ENCODE results near the gene GABRG3. TPM values are rescaled to one million over a fixed set of nuclear protein-coding genes. Genes with fewer than 3 reads are reported as not detected.

Gene GABRG3
- total and polyA plus RNA-seq, 2 experiments from 2014 or later = 0.10 to 1.4 TPM

- Mint-ChIP-seq H3K27ac (no peak overlapping the region), H3K4me1 (peaks cover 7% of the 10 kb centered on the region), H3K4me3 (no peak overlapping the region), H3K36me3 (ENCODE audit: low read depth) (no peaks in the 10 kb centered on the region), H3K27me3 (ENCODE audit: insufficient read depth, low read depth, poor library complexity) (no peaks in the 10 kb centered on the region), H3K9me3 (no peaks in the 10 kb centered on the region)
- H3K4me3 ChIP-seq = no peak overlapping the region
- H3F3A ChIP-seq (replicated peaks; ENCODE audit: low read depth) = no peaks in the 10 kb centered on the region
- DNase-seq (ENCODE audit: low spot score) (no peak), ATAC-seq (no peak)
- H3K27ac ChIP-seq (ENCODE audit: low read depth) = no peak overlapping the region
- no peak overlapping the region for H2AFZ ChIP-seq
- H3K79me2 ChIP-seq (replicated peaks; ENCODE audit: insufficient read depth) = no peaks in the 10 kb centered on the region
- TF ChIP-seq ZNF331 (CRISPR knock-in tag; IDR thresholded peaks at IDR 0.05; ENCODE audit: low read depth) (no peak), CREB1 (CRISPR knock-in tag; IDR thresholded peaks at IDR 0.05; ENCODE audit: low read depth) (no peak), POLR2AphosphoS5 (IDR thresholded peaks at IDR 0.05; ENCODE audit: low read depth) (no peak), NANOG (IDR thresholded peaks at IDR 0.05; ENCODE audit: borderline replicate concordance) (no peak), CTCF (conservative IDR thresholded peaks at IDR 0.05; ENCODE audit: low read depth in 2 of 2) (no peak), REST (IDR thresholded peaks at IDR 0.05; ENCODE audit: unreplicated experiment) (no peak), STAT1 (IDR thresholded peaks at IDR 0.05; ENCODE audit: unreplicated experiment) (no peak), ZNF462 (CRISPR knock-in tag; IDR thresholded peaks at IDR 0.05) (no peak), JUNB (IDR thresholded peaks at IDR 0.05; ENCODE audit: unreplicated experiment) (no peak), EZH2 (IDR thresholded peaks at IDR 0.05; ENCODE audit: low read depth, unreplicated experiment) (no peak), ETS1 (IDR thresholded peaks at IDR 0.05) (no peak), ZNF114 (CRISPR knock-in tag; IDR thresholded peaks at IDR 0.05) (no peak), EZH2phosphoT487 (IDR thresholded peaks at IDR 0.05; ENCODE audit: unreplicated experiment) (no peak)
- no peaks in the 10 kb centered on the region for H3K4me1 ChIP-seq (ENCODE audit: insufficient read depth)
- no peaks in the 10 kb centered on the region for H3K36me3 ChIP-seq (ENCODE audit: insufficient read depth)
- H4K20me1 ChIP-seq (replicated peaks; ENCODE audit: insufficient read depth) = no peaks in the 10 kb centered on the region
- H3K4me2 ChIP-seq = no peak overlapping the region
- no peaks in the 10 kb centered on the region for H3K27me3 ChIP-seq (ENCODE audit: insufficient read depth)
- no peaks in the 10 kb centered on the region for H3K9me2 ChIP-seq (ENCODE audit: insufficient read depth)
These were observed 612.7 kb downstream of the GABRG3 start for GRCh38 chr15:27583651-27584050.

Measured in GM23338 (cell line).